Pancreas (tissue), 10 donors: ENCODE data around the gene NLGN1. TPM values are rescaled to one million over a fixed set of nuclear protein-coding genes. Genes with fewer than 3 reads are reported as not detected.

Experiments used
- ATAC-seq, 4 donors: fragments of 200-7000 bp; cut with Tn5 transposase; one replicate each; pipeline versions ENCODE4 v1.8.0 to v1.9.1; 2020; ENCODE audit warnings: mild to moderate bottlenecking in 4 of 4, moderate library complexity in 4 of 4
- DNase-seq, 6 donors: peaks; one replicate each; pipeline ENCODE4 v3.0.0-alpha.2; 2020
- FAIRE-seq: peaks from 2 replicates; lab custom pipeline; 2012; peaks lifted over from hg19 to GRCh38; lab: Jason Lieb, UNC
- H3K27ac ChIP-seq, 4 donors: fragments of 200-600 bp; sonication (generic); 1 replicate in 3 of 4; 2 replicates in 1 of 4; pipeline versions ENCODE4 v1.5.0 to v1.8.0; 2020
- H3K27me3 ChIP-seq, 4 donors: fragments of 200-600 bp; one replicate each; pipeline ENCODE4 v1.8.0; 2021
- H3K36me3 ChIP-seq, 3 donors: fragments of 200-600 bp; sonication (generic) in 1 of 3; one replicate each; pipeline versions ENCODE4 v1.5.0 to v1.8.0; 2020 to 2021
- H3K4me1 ChIP-seq, 3 donors: fragments of 200-600 bp; one replicate each; pipeline ENCODE4 v1.8.0; 2021
- H3K4me3 ChIP-seq, 4 donors: fragments of 200-600 bp; sonication (generic) in 2 of 4; one replicate each; pipeline versions ENCODE4 v1.5.0 to v1.8.0; 2020 to 2021
- H3K9me3 ChIP-seq, 4 donors: fragments of 200-600 bp; one replicate each; pipeline ENCODE4 v1.8.0; 2021
- CTCF ChIP-seq, 4 donors: fragments of 200-600 bp; sonication (generic) in 3 of 4; IDR thresholded peaks; one replicate each; pipeline versions ENCODE4 v1.5.0 to v1.8.0; 2021; ENCODE audit warnings: antibody characterized with exemption in 4 of 4
- WGBS, 2 donors: extraction: QIAGEN DNeasy Blood & Tissue Kit; methylation state at CpG; one replicate each; pipeline ENCODE4 v1.1.7; 2013; 5-methylcytosine and 5-hydroxymethylcytosine counted together
- intact Hi-C, 3 donors: fragments of 100-400 bp; cut with DNase I; formaldehyde crosslinking; loops; one replicate each; pipeline versions ENCODE4 v1.11.1 to v1.14.2; 2022
- polyA plus RNA-seq, 2 donors: library from polyadenylated mRNA; stranded (reverse); fragments of 200-250 nt; gene quantifications; one replicate each; pipeline ENCODE4 v1.2.3, GENCODE V29; 2013
- total RNA-seq, 6 donors: library from RNA; stranded (reverse); fragmentation: NEBNext Ultra II Directional in 4 of 6; extraction: Animal tissue kit (Norgen Biotek cat#: 25700) in 4 of 6; gene quantifications; one replicate each; pipeline versions ENCODE4 v1.2.1 to v1.2.4, GENCODE V29; 2021 to 2023
- donor health status: healthy with polysubstance abuse.
- donor health status: DM: no; HTN: no; CAD: no; lungs with moderate emphysema.
- donor health status: DM: no; HTN: no; CAD: no.
- donor health status: control.
- donor health status: control.
- donor health status: Bipolar disorder and iron deficiency.
- donor health status: DM: yes; HTN: yes; CAD: no.
- donor health status: DM: no; HTN: no; CAD: no.
- donor health status: DM: no; HTN: no; CAD: no.
- donor health status: DM: yes; HTN: yes; CAD: no.

Gene NLGN1
- total and polyA plus RNA-seq, 8 donors = 0.49 to 2.3 (median 0.84) TPM

- no peak for TF ChIP-seq CTCF (IDR thresholded peaks at IDR 0.05)
- DNase-seq (no peak), ATAC-seq (no peak), FAIRE-seq (no peak)
- 33 to 65% methylated on average over 2 of the region's 2 CpGs for WGBS, 2 donors
- H3K27me3 ChIP-seq = no peaks in the 10 kb centered on the region
- no peak overlapping the region for H3K27ac ChIP-seq
- no peaks in the 10 kb centered on the region for H3K36me3 ChIP-seq
- H3K9me3 ChIP-seq = no peaks in the 10 kb centered on the region
- intact Hi-C loops = no loop called here
- H3K4me3 ChIP-seq = no peak overlapping the region
- H3K4me1 ChIP-seq = no peaks in the 10 kb centered on the region
These were observed 662.9 kb downstream of the NLGN1 start for GRCh38 chr3:174060431-174060830.

GRCh38 chr3:174061162-174061561 is 663.6 kb downstream of the NLGN1 start:
- FAIRE-seq = no peak

GRCh38 chr3:174061731-174062130 is 664.2 kb downstream of the NLGN1 start:
- no peak for FAIRE-seq
- Histone ChIP-seq H3K4me3 (no peak overlapping the region), H3K27me3 (no peaks in the 10 kb centered on the region), H3K36me3 (no peaks in the 10 kb centered on the region), H3K27ac (no peak overlapping the region), H3K4me1 (no peaks in the 10 kb centered on the region), H3K9me3 (no peaks in the 10 kb centered on the region)
- no peak for TF ChIP-seq CTCF (IDR thresholded peaks at IDR 0.05)
- DNase-seq = no peak
- intact Hi-C loops = no loop called here
- 58 to 83% methylated on average over 1 of the region's 1 CpG for WGBS, 2 donors
- ATAC-seq = no peak

More at GRCh38 chr3:174061162-174061561, 663.6 kb downstream of the NLGN1 start:
- DNase-seq (no peak), ATAC-seq (no peak)
- no peaks in the 10 kb centered on the region for H3K27me3 ChIP-seq
- TF ChIP-seq CTCF (IDR thresholded peaks at IDR 0.05) = no peak
- H3K36me3 ChIP-seq = no peaks in the 10 kb centered on the region
- H3K4me3 ChIP-seq = no peak overlapping the region
- H3K9me3 ChIP-seq = no peaks in the 10 kb centered on the region
- no peaks in the 10 kb centered on the region for H3K4me1 ChIP-seq
- intact Hi-C loops = no loop called here
- no peak overlapping the region for H3K27ac ChIP-seq

- Histone ChIP-seq H3K27ac (no peak overlapping the region), H3K27me3 (no peaks in the 10 kb centered on the region), H3K9me3 (no peaks in the 10 kb centered on the region), H3K4me3 (no peak overlapping the region), H3K36me3 (no peaks in the 10 kb centered on the region), H3K4me1 (no peaks in the 10 kb centered on the region)
- intact Hi-C loops = no loop called here
- ATAC-seq (no peak), FAIRE-seq (no peak), DNase-seq (no peak)
- no peak for TF ChIP-seq CTCF (IDR thresholded peaks at IDR 0.05)
- 38 to 58% methylated on average over 1 of the region's 1 CpG for WGBS, 2 donors
These were observed 665.4 kb downstream of the NLGN1 start for GRCh38 chr3:174062923-174063322.

- no peaks in the 10 kb centered on the region for H3K27me3 ChIP-seq
- no peaks in the 10 kb centered on the region for H3K9me3 ChIP-seq
- H3K4me3 ChIP-seq = no peak overlapping the region
- intact Hi-C loops = no loop called here
- FAIRE-seq (no peak), DNase-seq (no peak), ATAC-seq (no peak)
- no peak for TF ChIP-seq CTCF (IDR thresholded peaks at IDR 0.05)
- H3K27ac ChIP-seq = no peak overlapping the region
- H3K4me1 ChIP-seq = no peaks in the 10 kb centered on the region
- H3K36me3 ChIP-seq = no peaks in the 10 kb centered on the region
- 62 to 87% methylated on average over 2 of the region's 2 CpGs for WGBS, 2 donors
These were observed 670.5 kb downstream of the NLGN1 start for GRCh38 chr3:174068035-174068434.
